Stomach (tissue), 9 donors: ENCODE data around the gene PCDHGA2. TPM values are rescaled to one million over a fixed set of nuclear protein-coding genes. Genes with fewer than 3 reads are reported as not detected.

Experiments used
- DNase-seq, 2 donors: peaks; one replicate each; pipeline versions ENCODE4 v3.0.0 to v3.0.0-alpha.2; 2013 to 2019
- H3K27ac ChIP-seq, 5 donors: fragments of 200-600 bp in 4 of 5; sonication (generic) in 4 of 5; one replicate each; pipeline ENCODE4 v1.5.1; 2013 to 2019; ENCODE audit warnings: mild to moderate bottlenecking in 1 of 5, moderate library complexity in 1 of 5
- H3K27me3 ChIP-seq, 3 donors: fragments of 200-600 bp; sonication (generic); one replicate each; pipeline ENCODE4 v1.5.1; 2017 to 2019; ENCODE audit warnings: mixed run types in 1 of 3
- H3K36me3 ChIP-seq, 4 donors: fragments of 200-600 bp; sonication (generic); 1 replicate in 3 of 4; 2 replicates in 1 of 4; pipeline ENCODE4 v1.5.1; 2016 to 2019
- H3K4me1 ChIP-seq, 4 donors: fragments of 200-600 bp; sonication (generic); one replicate each; pipeline ENCODE4 v1.5.1; 2016 to 2019
- H3K4me3 ChIP-seq, 4 donors: fragments of 200-600 bp; sonication (generic) in 3 of 4; one replicate each; pipeline ENCODE4 v1.5.1; 2016 to 2019; ENCODE audit warnings: mild to moderate bottlenecking in 1 of 4
- H3K9me3 ChIP-seq, 4 donors: fragments of 200-600 bp; sonication (generic); one replicate each; pipeline ENCODE4 v1.5.1; 2016 to 2019
- CTCF ChIP-seq, 7 experiments: fragments of 450-650 bp in 4 of 7; fragments of 200-600 bp in 3 of 7; sonication (generic) in 3 of 7; IDR thresholded peaks; one replicate each; pipeline ENCODE4 v1.5.1; 2016 to 2019; ENCODE audit warnings: antibody characterized with exemption in 7 of 7, control low read depth in 2 of 7, mild to moderate bottlenecking in 1 of 7
- EP300 ChIP-seq: sonication (generic); formaldehyde crosslinking; IDR thresholded peaks from one replicate; pipeline ENCODE4 v1.6.1; 2017; ENCODE audit warnings: antibody characterized with exemption
- POLR2A ChIP-seq, 4 donors: fragments of 450-650 bp; IDR thresholded peaks; one replicate each; pipeline ENCODE4 v1.6.1; 2016; ENCODE audit warnings: antibody characterized with exemption in 4 of 4, control low read depth in 2 of 4, mild to moderate bottlenecking in 1 of 4, moderate library complexity in 1 of 4
- POLR2AphosphoS5 ChIP-seq, 3 donors: sonication (generic); formaldehyde crosslinking; IDR thresholded peaks; one replicate each; pipeline ENCODE4 v1.6.1; 2016; ENCODE audit warnings: antibody characterized with exemption in 3 of 3
- WGBS, 5 donors: extraction: QIAGEN DNeasy Blood & Tissue Kit in 3 of 5; methylation state at CpG; one replicate each; pipeline versions ENCODE4 v1.1.5 to v1.1.7; 2013 to 2018; 5-methylcytosine and 5-hydroxymethylcytosine counted together
- intact Hi-C: fragments of 100-400 bp; cut with DNase I; formaldehyde crosslinking; loops from one replicate; pipeline ENCODE4 v1.15.1; 2023; ENCODE audit warnings: low total_unique reads
- polyA plus RNA-seq, 3 donors: library from polyadenylated mRNA; stranded (reverse); fragments of 200-250 nt; gene quantifications; one replicate each; pipeline ENCODE4 v1.2.3, GENCODE V29; 2013
- total RNA-seq, 5 donors: library from RNA; depleted of rRNA; stranded (reverse); fragments of >200 nt; gene quantifications; one replicate each; pipeline versions ENCODE4 v1.1.0 to v1.2.3, GENCODE V29; 2014 to 2016
- donor health status: healthy with polysubstance abuse.
- donor health status: Bipolar disorder and iron deficiency.
- donor health status: healthy.

PCDHGA2 gene
- total and polyA plus RNA-seq, 8 donors, result 0.06 to 3.5 (median 1.3) TPM

GRCh38 chr5:141356133-141356532, 17.6 kb downstream of the PCDHGA2 start:
- Histone ChIP-seq H3K4me1 (no peaks in the 10 kb centered on the region), H3K36me3 (peaks cover 0 to 6% (median 0%) of the 10 kb centered on the region in 4 donors), H3K4me3 (no peak overlapping the region), H3K9me3 (peaks cover 36 to 97% (median 87%) of the 10 kb centered on the region in 4 donors), H3K27me3 (peaks cover under 1 to 63% (median 12%) of the 10 kb centered on the region in 3 donors), H3K27ac (no peak overlapping the region)
- no peak for TF ChIP-seq CTCF (IDR thresholded peaks at IDR 0.05)
- TF ChIP-seq POLR2A (IDR thresholded peaks at IDR 0.05), result no peak
- TF ChIP-seq POLR2AphosphoS5 (IDR thresholded peaks at IDR 0.05), result no peak
- no peak for TF ChIP-seq EP300
- intact Hi-C loops, result no loop called here
- no peak for DNase-seq
- WGBS, 5 donors, result 67 to 72% (median 69%) methylated on average over 5 of the region's 5 CpGs

GRCh38 chr5:141356950-141357349, 18.4 kb downstream of the PCDHGA2 start:
- H3K9me3 ChIP-seq, result peaks cover 41 to 97% (median 88%) of the 10 kb centered on the region in 4 donors
- no peak for DNase-seq
- 40 to 59% (median 50%) methylated on average over 17 to 19 of the region's 19 CpGs for WGBS, 5 donors
- no peak for TF ChIP-seq POLR2AphosphoS5 (IDR thresholded peaks at IDR 0.05)
- no peak for TF ChIP-seq POLR2A (IDR thresholded peaks at IDR 0.05)
- TF ChIP-seq CTCF (IDR thresholded peaks at IDR 0.05), result no peak
- TF ChIP-seq EP300, result no peak
- no peak overlapping the region for H3K4me3 ChIP-seq
- H3K27me3 ChIP-seq, result peaks cover 5 to 62% (median 12%) of the 10 kb centered on the region in 3 donors
- intact Hi-C loops, result no loop called here
- H3K36me3 ChIP-seq, result peaks cover 0 to 11% (median 0%) of the 10 kb centered on the region in 4 donors
- H3K27ac ChIP-seq, result no peak overlapping the region
- H3K4me1 ChIP-seq, result no peaks in the 10 kb centered on the region

GRCh38 chr5:141359790-141360426, 21.3 kb downstream of the PCDHGA2 start, which contains the start of gene PCDHGB2:
PCDHGB2 (plus strand) TSS chr5:141359994; CDS start chr5:141360136, 142 bp downstream.
- H3K36me3 ChIP-seq, result peaks cover 0 to 11% (median 0%) of the 10 kb centered on the region in 4 donors
- peaks cover 5 to 75% (median 27%) of the 10 kb centered on the region in 3 donors for H3K27me3 ChIP-seq
- no peak within 1 kb of the TSS for H3K27ac ChIP-seq
- TF ChIP-seq POLR2AphosphoS5 (IDR thresholded peaks at IDR 0.05) (no peak), POLR2A (IDR thresholded peaks at IDR 0.05) (no peak), CTCF (IDR thresholded peaks at IDR 0.05) (no peak), EP300 (no peak)
- WGBS, 5 donors, result 16 to 21% (median 20%) methylated on average over 23 to 24 of the region's 24 CpGs
- DNase-seq, result peak in 1 of 2 donors; percentile 29
- H3K9me3 ChIP-seq, result peaks cover 62 to 97% (median 97%) of the 10 kb centered on the region in 4 donors
- H3K4me3 ChIP-seq, result peak within 1 kb of the TSS; percentile 11 to 31 (median 22)
- H3K4me1 ChIP-seq, result no peaks in the 10 kb centered on the region
- intact Hi-C loops, result no loop called here

- intact Hi-C loops, result no loop called here
- Histone ChIP-seq H3K4me3 (peak overlapping the region in 1 of 4 donors; percentile 11), H3K27me3 (peaks cover 5 to 77% (median 34%) of the 10 kb centered on the region in 3 donors), H3K4me1 (no peaks in the 10 kb centered on the region), H3K27ac (no peak overlapping the region), H3K9me3 (peaks cover 62 to 97% (median 97%) of the 10 kb centered on the region in 4 donors), H3K36me3 (peaks cover 0 to 11% (median 0%) of the 10 kb centered on the region in 4 donors)
- DNase-seq, result no peak
- WGBS, 5 donors, result 33 to 56% (median 39%) methylated on average over 15 of the region's 15 CpGs
- TF ChIP-seq POLR2A (IDR thresholded peaks at IDR 0.05) (no peak), POLR2AphosphoS5 (IDR thresholded peaks at IDR 0.05) (no peak)
Observed at GRCh38 chr5:141360685-141361084, 22.1 kb downstream of the PCDHGA2 start.

GRCh38 chr5:141362719-141363118, 24.2 kb downstream of the PCDHGA2 start:
- no peak overlapping the region for H3K27ac ChIP-seq
- H3K9me3 ChIP-seq, result peaks cover 60 to 97% (median 97%) of the 10 kb centered on the region in 4 donors
- H3K27me3 ChIP-seq, result peaks cover 5 to 83% (median 40%) of the 10 kb centered on the region in 3 donors
- no peaks in the 10 kb centered on the region for H3K4me1 ChIP-seq
- DNase-seq, result no peak
- intact Hi-C loops, result no loop called here
- H3K36me3 ChIP-seq, result peaks cover 0 to 5% (median 0%) of the 10 kb centered on the region in 4 donors
- TF ChIP-seq POLR2A (IDR thresholded peaks at IDR 0.05), result no peak
- no peak for TF ChIP-seq CTCF (IDR thresholded peaks at IDR 0.05)
- TF ChIP-seq EP300, result no peak
- no peak for TF ChIP-seq POLR2AphosphoS5 (IDR thresholded peaks at IDR 0.05)
- H3K4me3 ChIP-seq, result no peak overlapping the region
